GM21786 (cell line): ENCODE data around the gene PPM1E.
"Not testable (repeated sequence)": the region's sequence is repeated elsewhere in the genome, so short reads cannot be mapped to it uniquely, and the experiment has no call there.

ENCODE experiments used
- ATAC-seq: cut with Tn5 transposase; IDR thresholded peaks from one replicate; pipeline ENCODE4 v1.9.1; 2021; ENCODE audit not compliant: unreplicated experiment

Gene PPM1E

GRCh38 chr17:58944166-58944565 is 188.5 kb downstream of the PPM1E start:
- no peak for ATAC-seq

GRCh38 chr17:58947411-58947810 is 191.8 kb downstream of the PPM1E start:
- no peak for ATAC-seq

GRCh38 chr17:58947824-58948223 is 192.2 kb downstream of the PPM1E start:
- ATAC-seq, result no peak

GRCh38 chr17:58954358-58954757 is 198.7 kb downstream of the PPM1E start:
- ATAC-seq, result not testable (repeated sequence)

- ATAC-seq, result no peak
These were observed 201.5 kb downstream of the PPM1E start for GRCh38 chr17:58956997-58957724.

GRCh38 chr17:58957725-58958073 is 202.0 kb downstream of the PPM1E start:
- not testable (repeated sequence) for ATAC-seq

GRCh38 chr17:58960068-58960467 is 204.4 kb downstream of the PPM1E start:
- no peak for ATAC-seq

- no peak for ATAC-seq
These were observed 209.6 kb downstream of the PPM1E start for GRCh38 chr17:58965221-58965620.

GRCh38 chr17:58966208-58966607 is 210.6 kb downstream of the PPM1E start:
- no peak for ATAC-seq

- no peak for ATAC-seq
These were observed 212.9 kb downstream of the PPM1E start for GRCh38 chr17:58968426-58969061.

- no peak for ATAC-seq
These were observed 213.5 kb downstream of the PPM1E start for GRCh38 chr17:58969156-58969555.

- no peak for ATAC-seq
These were observed 214.0 kb downstream of the PPM1E start for GRCh38 chr17:58969612-58970011.

GRCh38 chr17:58970609-58971450 is 215.2 kb downstream of the PPM1E start:
- ATAC-seq, result no peak

- ATAC-seq, result no peak
These were observed 218.7 kb downstream of the PPM1E start for GRCh38 chr17:58974354-58974753.

GRCh38 chr17:58976541-58976940 is 220.9 kb downstream of the PPM1E start:
- ATAC-seq, result no peak

- no peak for ATAC-seq
These were observed 225.2 kb downstream of the PPM1E start for GRCh38 chr17:58980706-58981481.

GRCh38 chr17:58982626-58983025 is 227.0 kb downstream of the PPM1E start:
- no peak for ATAC-seq

GRCh38 chr17:58985367-58985766 is 229.7 kb downstream of the PPM1E start:
- no peak for ATAC-seq

GRCh38 chr17:58985971-58986370 is 230.3 kb downstream of the PPM1E start:
- ATAC-seq, result no peak

- no peak for ATAC-seq
These were observed 234.0 kb downstream of the PPM1E start for GRCh38 chr17:58989629-58990028.

- peak; percentile 82 for ATAC-seq
These were observed 236.2 kb downstream of the PPM1E start for GRCh38 chr17:58991718-58992331.
